ENCODE data around the gene RNF14.
"Not testable (repeated sequence)": the region's sequence is repeated elsewhere in the genome, so short reads cannot be mapped to it uniquely, and the experiment has no call there.

The RNF14 gene

GRCh38 chr5:142037599-142037998 lies 68.7 kb downstream of the RNF14 start:
- TF ChIP-seq ZNF8 (CRISPR knock-in tag; IDR thresholded peaks at IDR 0.05): 0 out of 2 replicates have a peak, but pooled peaks have one; percentile 55
- ATAC-seq: not testable (repeated sequence)

- ATAC-seq: no peak
- no peak for TF ChIP-seq BACH2 (CRISPR knock-in tag; IDR thresholded peaks at IDR 0.05; ENCODE audit: borderline replicate concordance)
- TF ChIP-seq GLIS3 (CRISPR knock-in tag; IDR thresholded peaks at IDR 0.05): no peak
- TF ChIP-seq CREB5 (CRISPR knock-in tag; IDR thresholded peaks at IDR 0.05; ENCODE audit: low read depth): no peak
- TF ChIP-seq OSR1 (CRISPR knock-in tag; IDR thresholded peaks at IDR 0.05): no peak
- no peak for TF ChIP-seq TSHZ2 (CRISPR knock-in tag; IDR thresholded peaks at IDR 0.05)
- TF ChIP-seq ZNF70 (CRISPR knock-in tag; IDR thresholded peaks at IDR 0.05): no peak
- TF ChIP-seq TCF4 (CRISPR knock-in tag; IDR thresholded peaks at IDR 0.05; ENCODE audit: borderline replicate concordance): no peak
- TF ChIP-seq ZC3H10 (CRISPR knock-in tag; IDR thresholded peaks at IDR 0.05): no peak
- TF ChIP-seq ARNTL (CRISPR knock-in tag; IDR thresholded peaks at IDR 0.05; ENCODE audit: borderline replicate concordance, low read depth): no peak
- TF ChIP-seq ZFP3 (CRISPR knock-in tag; IDR thresholded peaks at IDR 0.05): no peak
- no peak for TF ChIP-seq PATZ1 (CRISPR knock-in tag; IDR thresholded peaks at IDR 0.05; ENCODE audit: borderline replicate concordance)
- TF ChIP-seq PPARA (CRISPR knock-in tag; IDR thresholded peaks at IDR 0.05; ENCODE audit: borderline replicate concordance): no peak
- no peak for TF ChIP-seq SNAI2 (CRISPR knock-in tag; IDR thresholded peaks at IDR 0.05)
- TF ChIP-seq ZFP30 (CRISPR knock-in tag; IDR thresholded peaks at IDR 0.05): no peak
- TF ChIP-seq ZNF8 (CRISPR knock-in tag; IDR thresholded peaks at IDR 0.05): no peak
- no peak for TF ChIP-seq TOX (CRISPR knock-in tag; IDR thresholded peaks at IDR 0.05; ENCODE audit: borderline replicate concordance)
- no peak for TF ChIP-seq POU6F1 (CRISPR knock-in tag; IDR thresholded peaks at IDR 0.05; ENCODE audit: borderline replicate concordance, low read depth)
- TF ChIP-seq CSDC2 (CRISPR knock-in tag; IDR thresholded peaks at IDR 0.05): no peak
- TF ChIP-seq ESRRG (CRISPR knock-in tag; IDR thresholded peaks at IDR 0.05): no peak
These were observed 69.8 kb downstream of the RNF14 start for GRCh38 chr5:142038735-142039134.
